HG03039 (cell line): ENCODE data around the gene MXRA8.

Experiments
- ATAC-seq: cut with Tn5 transposase; IDR thresholded peaks from one replicate; pipeline ENCODE4 v1.9.1; 2021; ENCODE audit warnings: mild to moderate bottlenecking, moderate library complexity; ENCODE audit not compliant: unreplicated experiment

Gene MXRA8

DNA sequence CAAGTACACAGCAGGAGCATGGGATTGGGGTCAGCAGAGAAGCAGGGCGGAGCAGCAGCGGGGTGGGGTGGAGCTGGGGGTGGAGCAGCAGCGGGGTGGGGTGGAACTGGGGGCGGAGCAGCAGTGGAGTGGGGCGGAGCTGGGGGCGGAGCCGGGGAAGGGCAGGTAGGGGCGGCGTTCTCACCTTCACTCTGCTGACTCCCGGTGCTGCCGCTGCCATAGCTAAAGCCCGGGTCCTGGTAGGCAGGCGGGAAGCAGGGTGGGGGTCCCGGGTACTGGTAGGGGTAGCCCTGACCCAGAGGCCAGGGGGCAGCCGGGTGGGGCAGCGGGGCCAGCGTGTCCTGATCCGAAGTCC is 20.6 kb downstream of the MXRA8 start:
- ATAC-seq, result no peak

- ATAC-seq, result no peak
Observed at GRCh38 chr1:1336931-1337792, 21.2 kb downstream of the MXRA8 start.

GRCh38 chr1:1336446-1336845 is 21.9 kb downstream of the MXRA8 start:
- ATAC-seq, result no peak

GRCh38 chr1:1335792-1336248 is 22.5 kb downstream of the MXRA8 start:
- no peak for ATAC-seq

DNA sequence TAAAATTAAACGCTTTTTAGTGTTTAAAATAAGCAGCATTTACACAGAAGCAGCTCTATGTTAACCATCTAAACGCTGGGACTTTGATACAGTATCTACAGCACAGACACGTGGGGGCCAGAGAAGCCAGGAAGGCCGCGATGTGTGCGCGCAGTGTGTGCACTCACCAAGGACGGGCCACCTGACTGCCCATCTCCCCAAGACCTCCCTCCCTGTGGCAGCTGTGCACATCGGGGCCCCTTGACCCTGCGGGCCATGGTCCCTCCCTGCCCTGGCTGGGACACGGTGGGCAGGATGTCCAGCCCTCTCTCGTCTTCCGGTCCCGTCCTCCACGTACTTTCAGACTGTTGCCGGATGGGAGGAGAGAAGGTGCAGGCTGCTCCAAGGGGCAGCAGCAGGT is 23.1 kb downstream of the MXRA8 start:
- ATAC-seq, result no peak

DNA sequence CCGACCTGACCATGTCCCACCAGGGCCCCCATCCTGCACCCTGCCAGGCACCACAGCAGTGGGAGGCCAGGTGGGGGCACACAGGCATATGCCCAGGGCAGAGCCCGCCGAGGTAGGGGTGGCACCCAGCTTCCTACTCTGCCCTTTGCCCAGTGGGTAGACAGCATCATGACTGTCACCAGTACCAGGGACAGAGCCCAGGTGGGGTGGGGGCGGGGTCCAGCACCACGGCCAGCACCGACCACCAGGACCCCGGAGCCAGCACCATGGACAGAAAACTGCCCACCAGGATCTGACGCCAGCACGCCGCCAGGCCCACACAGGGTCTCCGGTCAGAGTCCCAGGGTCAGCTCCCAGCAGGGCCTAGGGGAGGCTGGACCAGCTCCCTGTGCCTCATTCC is 23.5 kb downstream of the MXRA8 start:
- ATAC-seq, result no peak

DNA sequence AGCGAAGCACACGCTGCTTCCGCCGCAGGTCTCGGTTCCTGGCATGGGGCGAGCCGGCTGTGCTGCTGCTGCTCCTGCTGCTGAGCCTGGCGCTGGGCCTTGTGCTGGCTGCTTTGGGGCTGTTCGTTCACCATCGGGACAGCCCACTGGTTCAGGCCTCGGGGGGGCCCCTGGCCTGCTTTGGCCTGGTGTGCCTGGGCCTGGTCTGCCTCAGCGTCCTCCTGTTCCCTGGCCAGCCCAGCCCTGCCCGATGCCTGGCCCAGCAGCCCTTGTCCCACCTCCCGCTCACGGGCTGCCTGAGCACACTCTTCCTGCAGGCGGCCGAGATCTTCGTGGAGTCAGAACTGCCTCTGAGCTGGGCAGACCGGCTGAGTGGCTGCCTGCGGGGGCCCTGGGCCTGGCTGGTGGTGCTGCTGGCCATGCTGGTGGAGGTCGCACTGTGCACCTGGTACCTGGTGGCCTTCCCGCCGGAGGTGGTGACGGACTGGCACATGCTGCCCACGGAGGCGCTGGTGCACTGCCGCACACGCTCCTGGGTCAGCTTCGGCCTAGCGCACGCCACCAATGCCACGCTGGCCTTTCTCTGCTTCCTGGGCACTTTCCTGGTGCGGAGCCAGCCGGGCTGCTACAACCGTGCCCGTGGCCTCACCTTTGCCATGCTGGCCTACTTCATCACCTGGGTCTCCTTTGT is 24.7 kb downstream of the MXRA8 start:
- no peak for ATAC-seq

- ATAC-seq, result no peak
Observed at GRCh38 chr1:1332774-1333480, 25.4 kb downstream of the MXRA8 start.

GRCh38 chr1:1332031-1332755 is 26.2 kb downstream of the MXRA8 start:
- no peak for ATAC-seq

DNA sequence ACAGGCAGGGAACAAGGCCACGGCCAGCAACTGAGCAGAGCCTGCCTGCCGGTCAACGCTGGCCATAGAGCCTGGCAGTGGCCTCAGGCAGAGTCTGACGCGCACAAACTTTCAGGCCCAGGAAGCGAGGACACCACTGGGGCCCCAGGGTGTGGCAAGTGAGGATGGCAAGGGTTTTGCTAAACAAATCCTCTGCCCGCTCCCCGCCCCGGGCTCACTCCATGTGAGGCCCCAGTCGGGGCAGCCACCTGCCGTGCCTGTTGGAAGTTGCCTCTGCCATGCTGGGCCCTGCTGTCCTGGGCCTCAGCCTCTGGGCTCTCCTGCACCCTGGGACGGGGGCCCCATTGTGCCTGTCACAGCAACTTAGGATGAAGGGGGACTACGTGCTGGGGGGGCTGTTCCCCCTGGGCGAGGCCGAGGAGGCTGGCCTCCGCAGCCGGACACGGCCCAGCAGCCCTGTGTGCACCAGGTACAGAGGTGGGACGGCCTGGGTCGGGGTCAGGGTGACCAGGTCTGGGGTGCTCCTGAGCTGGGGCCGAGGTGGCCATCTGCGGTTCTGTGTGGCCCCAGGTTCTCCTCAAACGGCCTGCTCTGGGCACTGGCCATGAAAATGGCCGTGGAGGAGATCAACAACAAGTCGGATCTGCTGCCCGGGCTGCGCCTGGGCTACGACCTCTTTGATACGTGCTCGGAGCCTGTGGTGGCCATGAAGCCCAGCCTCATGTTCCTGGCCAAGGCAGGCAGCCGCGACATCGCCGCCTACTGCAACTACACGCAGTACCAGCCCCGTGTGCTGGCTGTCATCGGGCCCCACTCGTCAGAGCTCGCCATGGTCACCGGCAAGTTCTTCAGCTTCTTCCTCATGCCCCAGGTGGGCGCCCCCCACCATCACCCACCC is 27.0 kb downstream of the MXRA8 start, which contains the start of gene TAS1R3:
Gene TAS1R3 (plus strand): TSS at position 213 of the 898 bp plus-strand sequence. CDS start 66 bp downstream, at position 279.
- ATAC-seq, result no peak

DNA sequence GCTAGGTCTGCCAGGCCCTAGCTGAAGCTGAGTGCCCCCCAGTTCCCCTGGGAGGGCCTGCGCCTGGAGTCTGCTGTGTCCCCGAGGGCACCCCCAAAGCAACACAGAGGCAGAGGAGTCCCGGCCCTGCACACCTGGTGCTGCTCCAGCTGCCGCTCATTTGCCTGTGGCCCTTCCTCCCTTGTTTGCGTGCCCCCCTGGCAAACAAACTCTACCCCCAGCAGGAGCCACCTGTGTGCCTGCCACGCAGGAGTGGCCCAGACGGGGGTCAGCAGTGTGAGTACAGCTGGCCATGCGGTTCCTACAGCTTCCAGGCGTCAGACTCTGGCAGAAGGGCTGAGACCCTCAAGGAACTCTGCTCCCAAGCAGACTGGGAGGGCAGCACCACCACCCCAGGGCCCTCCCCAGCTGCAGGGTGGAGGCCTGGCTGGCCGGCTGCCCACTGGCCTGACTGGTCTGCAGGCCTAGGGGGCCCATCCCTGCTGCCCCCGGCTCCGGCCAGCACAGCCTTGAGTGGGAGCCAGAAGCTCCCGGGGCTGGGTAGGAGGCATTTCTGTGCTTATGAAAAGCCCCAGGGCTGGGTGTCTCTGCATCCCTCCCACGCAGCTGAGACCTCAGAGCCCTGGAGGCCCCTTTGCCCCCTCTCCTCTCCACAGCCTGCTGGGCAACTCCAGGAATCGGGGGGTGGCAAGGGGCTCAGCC is 27.8 kb downstream of the MXRA8 start:
- ATAC-seq, result no peak

DNA sequence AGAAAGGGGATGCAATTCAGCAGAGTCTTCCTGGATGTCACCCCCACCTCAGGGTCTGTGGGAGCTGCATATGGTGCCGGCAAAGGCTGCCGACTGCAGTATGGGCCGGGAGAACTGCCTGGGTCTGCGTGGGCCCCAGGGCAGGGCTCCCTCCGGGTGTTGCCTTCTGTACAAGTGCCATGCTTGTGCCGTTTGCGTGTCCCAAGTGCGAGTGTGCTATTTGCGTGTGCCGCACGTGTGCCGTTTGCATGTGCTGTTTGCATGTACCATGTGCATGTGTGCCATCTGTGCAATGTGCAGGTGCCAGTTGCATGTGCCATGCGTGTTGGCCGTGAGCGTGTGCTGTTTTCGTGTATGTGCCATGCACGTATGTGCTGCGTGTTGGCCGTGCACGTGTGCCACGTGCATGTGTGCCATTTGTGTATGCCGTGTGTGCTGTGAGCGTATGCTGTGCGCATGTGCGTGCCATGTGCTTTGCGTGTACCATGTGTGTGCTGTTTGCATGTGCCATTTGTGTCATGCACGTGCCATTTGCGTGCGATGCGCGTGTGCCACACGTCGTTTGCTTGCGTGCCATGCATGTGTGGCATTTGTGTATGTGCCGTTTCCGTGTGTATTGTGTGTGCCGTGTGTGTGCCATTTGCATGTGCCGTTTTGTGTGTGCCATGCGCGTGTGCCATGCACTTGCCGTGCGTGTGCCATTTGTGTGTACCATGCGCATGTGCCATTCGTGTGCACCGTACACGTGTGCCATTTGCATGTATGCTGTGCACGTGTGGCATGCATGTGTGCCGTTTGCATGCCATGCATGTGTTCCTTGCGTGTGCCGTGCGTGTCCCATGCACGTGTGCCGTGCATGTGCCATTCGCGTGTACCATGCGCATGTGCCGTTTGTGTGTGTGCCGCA is 28.8 kb downstream of the MXRA8 start:
- no peak for ATAC-seq

DNA sequence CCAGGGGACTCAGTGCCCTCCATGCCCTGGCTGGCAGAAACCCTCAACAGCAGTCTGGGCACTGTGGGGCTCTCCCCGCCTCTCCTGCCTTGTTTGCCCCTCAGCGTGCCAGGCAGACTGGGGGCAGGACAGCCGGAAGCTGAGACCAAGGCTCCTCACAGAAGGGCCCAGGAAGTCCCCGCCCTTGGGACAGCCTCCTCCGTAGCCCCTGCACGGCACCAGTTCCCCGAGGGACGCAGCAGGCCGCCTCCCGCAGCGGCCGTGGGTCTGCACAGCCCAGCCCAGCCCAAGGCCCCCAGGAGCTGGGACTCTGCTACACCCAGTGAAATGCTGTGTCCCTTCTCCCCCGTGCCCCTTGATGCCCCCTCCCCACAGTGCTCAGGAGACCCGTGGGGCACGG is 30.1 kb downstream of the MXRA8 start:
- no peak for ATAC-seq

- no peak for ATAC-seq
Observed at GRCh38 chr1:1327291-1327690, 31.1 kb downstream of the MXRA8 start.

GRCh38 chr1:1326075-1326605 is 32.2 kb downstream of the MXRA8 start:
- no peak for ATAC-seq

DNA sequence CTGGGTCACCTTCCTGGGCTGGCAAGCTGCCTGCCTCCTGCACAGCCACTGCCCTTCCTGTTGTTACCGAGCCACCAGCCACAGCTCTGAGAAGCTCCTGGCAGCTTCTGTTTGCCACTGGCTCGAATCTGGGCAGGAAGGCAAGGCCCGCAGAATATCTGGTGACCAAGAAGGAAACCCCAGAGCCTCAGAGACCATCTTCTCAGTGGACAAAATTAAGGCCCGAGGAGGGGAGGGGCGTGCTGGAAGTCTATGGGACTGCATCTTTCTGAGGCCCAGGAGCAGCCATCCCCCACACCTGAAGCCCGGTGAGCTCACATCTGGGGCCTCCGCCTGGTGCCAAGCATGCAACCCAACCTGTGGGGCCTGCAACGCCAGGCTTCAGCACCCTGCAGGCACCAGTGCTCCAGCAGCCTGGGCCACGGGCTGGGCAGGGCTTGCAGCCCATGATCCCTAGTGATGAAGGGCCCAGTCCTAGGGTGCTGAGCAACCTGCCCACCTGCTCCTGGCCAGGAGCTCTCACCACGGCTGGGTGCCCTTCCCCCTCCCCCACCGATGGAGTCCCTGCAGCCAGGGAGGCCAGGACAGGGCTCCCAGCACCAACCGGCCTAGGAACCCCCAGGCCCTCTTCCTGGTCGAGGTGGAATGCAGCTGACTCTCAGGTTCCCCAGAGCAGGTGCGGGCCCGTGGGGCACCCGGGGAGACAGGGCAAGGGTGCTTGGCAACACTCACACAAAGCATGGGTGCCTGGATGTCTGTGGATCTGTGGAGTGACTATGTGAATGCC is 32.9 kb downstream of the MXRA8 start:
- ATAC-seq, result no peak
